ENCODE measurements around the gene SIRPB1.

SIRPB1 gene

DNA sequence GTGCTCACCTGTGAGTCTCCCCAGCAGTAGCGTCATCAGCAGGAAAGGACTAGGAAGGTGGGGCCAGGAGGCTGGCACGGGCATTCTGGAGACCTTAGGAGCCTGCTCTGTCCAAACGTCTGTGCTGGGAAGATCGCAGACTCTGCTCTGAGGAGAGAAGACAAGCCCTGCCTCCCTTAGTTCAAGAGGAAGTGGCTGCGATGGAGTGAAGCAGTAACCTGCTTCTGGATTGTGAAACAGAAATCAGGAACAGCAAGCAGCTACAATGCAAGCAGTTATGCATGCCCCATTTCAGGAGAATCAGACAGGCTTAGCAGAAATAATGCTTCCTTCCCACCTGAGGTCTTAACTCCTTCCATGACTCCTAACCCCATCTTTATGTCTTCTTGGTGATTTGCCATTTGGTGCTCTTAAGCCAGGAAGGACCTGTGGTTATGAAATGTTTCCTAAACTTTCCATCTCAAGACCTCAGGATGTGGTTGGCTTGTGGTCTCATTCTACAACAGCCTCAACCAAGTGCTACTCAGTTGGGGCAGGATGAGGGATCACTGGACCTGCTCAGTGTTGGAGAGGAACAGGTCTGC is at the start of gene SIRPB1:
TSS of gene SIRPB1 (minus strand) at position 149 of the 584 bp plus-strand sequence. CDS start at position 84, 65 bp downstream.
- Histone ChIP-seq H3K4me3 (peak within 1 kb of the TSS in 2 of 7 experiments; percentile 0 to 4), H3K27ac (peak within 1 kb of the TSS in 4 of 21 experiments; percentile 7 to 79 (median 42))

DNA sequence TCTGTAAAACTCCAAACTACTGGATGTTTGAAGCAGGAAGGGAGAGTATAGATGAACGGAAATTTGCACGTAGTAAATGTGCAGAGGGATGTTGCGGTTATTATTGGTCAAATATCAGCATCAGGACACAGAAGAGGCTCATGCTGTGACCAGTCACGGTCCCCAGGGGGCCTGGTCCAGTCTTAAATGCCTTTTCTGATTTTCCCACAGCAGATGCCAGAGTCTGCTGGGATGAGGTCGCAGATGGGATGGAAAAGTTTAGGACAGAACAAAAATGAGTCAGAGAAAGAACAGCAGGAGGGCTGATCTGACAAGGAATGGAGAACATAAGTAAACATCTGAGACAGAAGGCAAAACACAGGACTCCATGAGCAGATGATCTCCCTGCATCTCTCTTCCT is 49.5 kb upstream of the SIRPB1 start:
- Histone ChIP-seq H3K27ac (peak overlapping the region in 6 of 21 experiments; percentile 2 to 74 (median 36)), H3K4me3 (no peak overlapping the region)

DNA sequence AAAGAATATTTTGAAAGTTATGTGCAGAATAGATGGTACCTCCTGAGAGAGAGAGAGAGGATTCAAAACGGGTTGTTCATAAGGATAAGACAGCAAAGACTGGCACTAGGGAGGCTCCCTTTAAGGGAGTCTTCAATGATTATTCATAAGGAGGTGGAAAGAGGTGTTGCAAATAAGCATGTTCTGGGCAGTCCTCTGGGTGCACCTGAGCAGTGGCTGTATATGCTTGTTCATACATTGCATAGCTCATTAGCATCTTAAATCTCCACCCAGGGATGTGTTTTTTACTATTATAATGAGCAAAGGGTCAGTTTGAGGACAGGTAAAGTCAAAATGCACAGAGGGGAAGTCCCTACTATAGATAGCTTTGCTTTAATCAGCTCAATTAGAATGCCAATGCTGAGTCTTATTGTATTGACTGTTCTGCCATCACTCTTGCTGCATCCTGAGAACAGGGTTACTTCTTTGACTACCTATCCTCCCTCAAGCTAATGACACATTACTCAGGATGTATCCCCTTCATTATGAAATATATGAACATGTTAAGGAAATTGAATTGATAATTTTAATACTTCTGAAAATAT is 47.8 kb upstream of the SIRPB1 start:
- Histone ChIP-seq H3K27ac (peak overlapping the region in 2 of 21 experiments; percentile 24 to 88), H3K4me3 (no peak overlapping the region)

DNA sequence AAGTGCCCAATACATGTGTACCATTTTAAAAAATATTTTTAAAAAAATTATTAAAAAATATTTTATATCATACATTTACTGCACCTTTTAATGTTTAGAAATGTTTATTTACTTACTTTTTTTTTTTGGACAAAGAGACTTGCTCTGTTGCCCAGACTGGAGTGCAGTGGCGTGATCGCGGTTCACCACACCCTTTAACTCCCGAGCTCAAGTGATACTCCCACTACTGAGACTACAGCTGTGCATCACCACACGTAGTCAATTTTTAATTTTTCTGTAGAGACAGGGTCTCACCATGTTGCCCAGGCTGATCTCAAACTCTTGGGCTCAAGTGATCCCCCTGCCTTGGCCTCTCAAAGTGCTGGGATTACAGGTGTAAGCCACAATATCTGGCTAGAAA is 47.0 kb upstream of the SIRPB1 start:
- H3K4me3 ChIP-seq, result no peak overlapping the region
- peak overlapping the region in 3 of 21 experiments; percentile 9 to 88 (median 24) for H3K27ac ChIP-seq

DNA sequence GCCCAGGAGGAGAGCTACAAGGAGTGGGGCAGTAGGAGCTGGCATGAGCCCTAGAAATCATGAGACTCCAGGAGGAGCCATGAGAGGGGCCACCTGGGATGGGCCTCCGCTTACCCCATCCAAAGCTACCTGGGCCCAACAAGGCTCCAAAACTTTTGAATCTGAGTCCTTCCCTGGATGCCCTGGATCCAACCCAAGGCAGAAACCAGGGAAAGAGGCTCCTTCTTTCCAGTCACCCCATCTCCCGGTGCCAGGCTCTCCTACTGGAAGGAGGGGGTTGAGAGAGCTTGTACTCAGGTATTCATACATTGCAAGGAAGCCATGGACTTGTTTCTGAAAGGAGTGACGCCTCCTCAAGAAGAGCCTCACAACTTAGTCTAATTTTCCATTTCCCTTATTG is 45.5 kb upstream of the SIRPB1 start:
- Histone ChIP-seq H3K27ac (peak overlapping the region in 12 of 21 experiments; percentile 5 to 88 (median 64)), H3K4me3 (no peak overlapping the region)

DNA sequence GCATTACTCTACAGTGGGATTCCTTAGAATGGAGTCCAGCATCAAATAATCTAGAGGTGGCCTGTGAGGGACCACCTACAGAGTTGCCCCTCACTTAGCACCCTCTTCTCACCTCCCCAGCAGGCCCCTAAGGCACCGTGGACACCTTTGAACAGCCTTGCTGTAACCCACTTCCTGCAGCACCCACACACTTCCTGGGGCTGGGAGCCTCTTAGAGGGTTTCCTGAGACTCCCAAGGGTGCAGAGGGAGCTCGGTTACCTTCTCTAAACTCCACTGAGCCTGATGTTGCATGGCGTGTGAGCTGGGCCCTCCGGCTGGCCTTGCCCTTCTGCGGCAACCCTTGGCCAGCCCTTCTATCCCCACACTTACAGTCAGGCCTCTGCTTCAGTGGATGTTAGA is 45.1 kb upstream of the SIRPB1 start:
- Histone ChIP-seq H3K4me3 (no peak overlapping the region), H3K27ac (peak overlapping the region in 12 of 21 experiments; percentile 5 to 88 (median 64))

DNA sequence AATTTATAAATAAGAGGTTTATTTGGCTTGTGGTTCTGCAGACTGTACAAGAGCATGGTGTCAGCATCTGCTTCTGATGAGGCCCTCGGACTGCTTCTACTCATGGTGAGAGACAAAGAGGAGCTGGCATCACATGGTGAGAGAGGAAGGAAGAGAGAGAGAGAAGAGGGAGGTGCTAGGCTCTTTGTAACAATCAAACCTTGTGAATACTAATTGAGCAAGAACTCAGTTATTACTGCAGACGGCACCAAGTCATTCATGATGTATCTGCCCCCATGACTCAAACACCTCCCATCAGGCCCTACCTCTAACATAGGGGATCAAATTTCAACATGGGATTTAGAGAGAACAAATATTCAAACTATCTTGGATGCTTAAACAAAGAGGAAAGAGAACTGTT is 44.1 kb upstream of the SIRPB1 start:
- peak overlapping the region in 5 of 21 experiments; percentile 62 to 88 (median 79) for H3K27ac ChIP-seq
- H3K4me3 ChIP-seq, result no peak overlapping the region

DNA sequence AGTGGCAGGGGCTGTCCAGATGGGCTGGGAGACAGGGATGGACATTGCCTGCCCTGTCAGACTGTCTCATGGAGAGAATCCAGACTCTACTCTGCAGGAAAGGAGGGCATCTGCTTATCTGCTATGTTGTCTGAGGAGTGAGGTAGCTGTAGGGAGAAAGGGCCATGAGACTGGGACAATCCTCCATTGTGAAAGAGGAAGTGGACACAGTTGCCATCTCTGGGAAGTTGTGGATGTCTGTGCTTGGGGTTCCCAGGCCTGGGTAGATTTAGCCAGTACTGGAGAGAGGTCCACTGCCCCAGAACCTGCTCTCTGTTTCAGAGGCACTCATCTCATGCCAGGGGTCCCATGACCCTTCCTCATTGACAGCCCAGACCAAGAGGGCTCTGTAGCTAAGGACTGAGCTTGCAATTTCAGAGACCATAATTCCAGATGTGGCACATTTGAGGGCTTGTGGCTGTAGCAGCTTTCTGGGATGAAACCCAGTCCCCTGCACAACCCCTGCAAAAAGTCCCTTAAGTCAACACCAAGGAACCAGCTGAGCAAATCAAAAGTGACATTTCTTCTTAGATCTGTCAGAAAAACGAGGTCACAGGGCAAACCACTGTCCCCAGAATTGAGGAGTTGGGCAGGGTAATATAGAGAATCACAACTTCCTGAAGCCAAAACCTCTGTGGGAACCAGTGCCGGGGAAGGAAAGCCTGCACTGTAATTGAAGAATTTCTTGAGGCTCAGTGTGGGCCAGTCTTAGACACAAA is 41.9 kb upstream of the SIRPB1 start:
- Histone ChIP-seq H3K27ac (peak overlapping the region in 6 of 21 experiments; percentile 12 to 67 (median 42)), H3K4me3 (no peak overlapping the region)

DNA sequence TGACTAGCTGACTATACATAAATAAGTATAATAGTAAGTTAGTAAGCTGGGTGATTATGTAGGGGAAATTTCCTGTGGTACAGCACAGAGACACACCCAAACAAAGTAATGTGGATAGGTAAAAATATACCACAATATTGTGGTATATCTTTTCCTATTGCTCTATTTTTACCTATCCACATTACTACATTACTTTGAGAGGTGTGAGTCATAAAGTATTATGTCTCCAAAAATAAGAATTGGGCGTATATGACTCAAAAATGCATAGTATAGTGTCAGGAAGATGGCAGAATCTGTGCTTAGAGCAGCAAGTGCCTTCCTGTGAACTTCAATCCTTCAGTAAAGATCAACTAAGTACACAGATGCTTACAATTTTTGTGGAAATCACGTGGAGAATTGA is 40.4 kb upstream of the SIRPB1 start:
- H3K4me3 ChIP-seq, result no peak overlapping the region
- peak overlapping the region in 1 of 21 experiments; percentile 64 for H3K27ac ChIP-seq

DNA sequence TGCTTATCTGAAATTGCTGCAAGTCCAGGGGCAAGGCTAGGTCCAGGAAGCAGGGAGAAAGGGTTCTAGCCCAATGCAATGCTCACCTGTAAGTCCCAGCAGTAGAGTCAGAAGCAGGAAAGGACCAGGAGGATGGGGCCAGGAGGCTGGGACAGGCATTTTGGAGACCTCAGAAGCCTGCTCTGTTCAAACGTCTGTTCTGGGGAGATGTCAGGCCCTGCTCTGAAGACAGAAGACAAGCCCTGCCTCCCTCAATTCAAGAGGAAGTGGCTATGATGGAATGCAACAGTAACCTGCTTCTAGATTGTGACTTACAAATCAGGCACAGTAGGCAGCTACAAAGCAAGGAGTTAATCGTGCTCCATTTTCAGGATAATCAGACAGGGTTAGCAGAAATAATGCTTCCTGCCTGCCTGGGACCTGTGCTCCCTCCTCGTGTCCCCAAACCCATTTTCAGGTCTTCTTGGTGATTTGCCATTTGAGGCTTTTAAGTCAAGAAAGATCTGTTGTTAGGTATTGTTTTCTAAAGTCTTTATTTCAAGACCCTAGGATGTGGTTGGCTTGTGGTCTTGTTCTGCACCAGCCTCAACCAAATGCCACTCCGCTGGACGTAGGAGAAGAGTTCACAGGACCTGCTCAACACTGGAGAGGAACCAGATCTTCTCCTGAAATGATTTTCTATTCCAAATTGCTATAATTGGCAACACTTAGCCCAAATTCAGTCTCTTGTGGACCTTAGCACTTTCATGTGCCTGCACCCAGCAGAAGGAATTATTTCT is 37.9 kb upstream of the SIRPB1 start, which contains the start of gene SIRPG:
TSS of gene SIRPG (minus strand) at position 224 of the 779 bp plus-strand sequence. CDS start at position 159, 65 bp downstream.
- H3K4me3 ChIP-seq, result peak within 1 kb of the TSS in 2 of 7 experiments; percentile 6 to 21
- H3K27ac ChIP-seq, result peak within 1 kb of the TSS in 11 of 21 experiments; percentile 3 to 89 (median 65)

DNA sequence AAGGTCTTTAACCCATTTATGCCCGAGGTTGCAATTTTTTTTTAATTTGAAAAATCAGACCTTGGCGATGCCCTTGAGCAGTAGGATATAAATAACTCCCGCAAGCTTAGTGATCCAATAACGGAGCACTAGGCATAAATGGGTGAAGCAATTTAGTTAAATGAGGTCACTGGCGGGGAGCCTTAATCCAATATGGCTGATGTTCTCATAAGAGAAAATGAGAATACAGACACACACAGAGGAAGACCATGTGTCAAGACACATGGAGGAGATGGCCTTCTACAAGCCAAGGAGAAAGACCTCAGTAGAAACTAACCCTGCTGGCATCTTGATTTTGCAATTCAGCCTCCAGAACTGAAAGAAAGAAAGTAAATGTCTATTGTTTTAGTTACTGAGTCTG is 37.0 kb upstream of the SIRPB1 start:
- H3K4me3 ChIP-seq, result peak overlapping the region in 2 of 7 experiments; percentile 6 to 21
- H3K27ac ChIP-seq, result peak overlapping the region in 9 of 21 experiments; percentile 3 to 89 (median 65)

DNA sequence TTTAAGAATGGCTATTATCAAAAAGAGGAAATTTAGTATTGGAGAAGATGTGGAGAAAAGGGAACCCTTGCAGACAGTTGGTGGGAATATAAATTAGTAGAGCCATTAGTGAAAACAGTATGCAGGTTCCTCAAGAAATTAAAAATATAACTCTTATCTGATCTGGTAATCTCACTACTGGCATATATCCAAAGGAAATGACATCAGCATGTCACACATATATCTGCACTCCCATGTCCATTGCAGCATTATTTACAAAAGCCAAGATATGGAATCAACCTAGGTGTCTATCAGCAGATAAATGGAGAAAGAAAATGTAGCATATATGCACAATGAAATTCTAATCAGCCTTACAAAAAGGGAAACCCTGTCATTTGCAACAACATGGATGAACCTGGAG is 35.2 kb upstream of the SIRPB1 start:
- H3K4me3 ChIP-seq, result peak overlapping the region in 2 of 7 experiments; percentile 1 to 13

DNA sequence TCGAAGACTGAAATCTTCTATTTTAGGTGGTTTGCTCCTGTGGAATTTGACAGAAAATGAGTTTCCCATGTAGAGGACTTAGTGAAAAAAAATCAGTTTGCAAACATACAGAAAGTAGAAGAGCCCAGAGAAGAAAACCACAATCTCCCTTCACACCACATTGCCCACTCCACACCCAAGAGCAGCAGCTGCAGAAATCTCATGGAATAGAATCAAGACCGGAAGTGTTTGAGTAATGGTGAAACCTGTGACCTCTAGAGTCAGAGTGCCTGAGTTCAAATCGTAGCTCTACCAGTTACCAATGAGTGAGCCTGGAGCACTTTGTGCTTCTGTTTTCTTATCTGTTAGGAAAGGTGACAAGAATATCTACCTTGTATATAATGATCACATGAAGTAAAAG is 33.2 kb upstream of the SIRPB1 start:
- Histone ChIP-seq H3K27ac (no peak overlapping the region), H3K4me3 (no peak overlapping the region)

More for the DNA sequence above, 35.2 kb upstream of the SIRPB1 start:
- peak overlapping the region in 3 of 21 experiments; percentile 14 to 89 (median 23) for H3K27ac ChIP-seq

DNA sequence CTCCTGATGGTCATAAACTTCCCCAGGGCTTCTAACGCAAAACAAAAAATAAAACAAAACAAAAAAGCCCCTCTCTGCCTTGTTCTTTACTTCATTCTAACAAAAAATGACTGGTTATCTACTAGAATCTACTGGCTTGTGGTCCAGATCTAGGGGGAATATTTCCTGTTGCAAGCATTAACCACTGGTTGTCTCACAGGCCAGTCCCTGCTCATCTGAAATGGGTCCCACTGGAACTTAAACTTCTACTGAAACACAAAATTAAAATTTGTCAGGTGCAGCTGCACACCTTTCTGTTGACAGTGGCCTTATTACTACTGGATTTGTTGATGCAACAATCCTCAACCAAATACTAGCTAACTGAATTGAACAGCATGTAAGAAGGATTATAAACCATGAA is 32.3 kb upstream of the SIRPB1 start:
- Histone ChIP-seq H3K27ac (peak overlapping the region in 2 of 21 experiments; percentile 8 to 20), H3K4me3 (no peak overlapping the region)

DNA sequence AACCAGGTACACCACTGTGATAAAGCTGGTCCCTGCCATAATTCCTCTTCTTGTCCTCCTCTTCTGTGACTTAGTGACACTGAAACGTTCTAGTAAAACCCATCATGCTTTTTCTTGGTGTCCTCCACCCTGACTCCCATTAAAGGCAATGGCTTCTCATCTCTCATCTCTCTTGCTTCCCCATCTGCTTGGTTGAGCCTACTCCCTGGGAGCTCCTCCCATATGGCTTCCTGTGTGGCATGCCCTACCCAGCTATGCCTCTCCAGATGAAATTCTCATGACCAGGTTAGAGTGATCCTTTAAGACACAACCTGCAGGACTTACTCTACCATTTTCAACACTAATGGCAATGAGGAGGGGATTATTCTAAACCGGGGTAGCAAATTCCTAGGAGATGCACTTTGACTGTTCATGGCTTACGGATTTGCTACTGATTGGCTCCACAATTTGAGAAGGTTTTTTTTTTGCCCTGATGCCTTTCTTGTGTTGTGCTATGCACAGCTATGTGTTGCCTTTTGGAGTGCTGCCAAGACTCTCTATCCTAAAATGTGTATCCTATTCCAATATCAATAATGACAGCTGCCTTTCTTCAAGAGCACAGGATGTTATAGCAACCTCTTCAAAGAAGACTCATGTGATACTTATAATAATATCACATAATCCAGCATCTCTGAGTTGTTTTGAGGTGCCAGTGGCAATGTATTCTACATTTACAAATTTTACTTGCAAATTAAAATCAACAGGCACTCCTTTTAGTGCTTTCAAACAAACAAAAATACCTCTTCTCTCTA is 31.7 kb upstream of the SIRPB1 start:
- no peak overlapping the region for H3K4me3 ChIP-seq
- H3K27ac ChIP-seq, result peak overlapping the region in 2 of 21 experiments; percentile 8 to 20

DNA sequence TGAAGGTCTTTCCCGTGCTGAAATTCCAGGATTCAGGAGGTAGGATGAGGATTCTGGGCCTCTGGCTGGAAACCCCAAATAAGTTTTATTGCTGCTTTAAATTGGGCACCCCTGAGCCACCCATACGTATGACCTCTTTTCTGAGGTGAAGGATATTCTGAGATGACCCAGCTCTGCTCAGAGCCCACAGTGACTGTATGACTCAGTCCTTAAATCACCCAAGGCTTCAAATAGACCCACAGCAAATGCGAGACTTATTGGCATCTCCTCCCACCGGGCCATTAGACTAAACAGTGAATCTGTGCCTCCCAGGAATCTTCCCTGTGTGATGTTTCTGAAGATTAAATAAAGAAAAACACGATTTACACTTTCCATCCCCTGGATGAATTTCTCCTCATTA is 28.3 kb upstream of the SIRPB1 start:
- Histone ChIP-seq H3K27ac (no peak overlapping the region), H3K4me3 (no peak overlapping the region)

DNA sequence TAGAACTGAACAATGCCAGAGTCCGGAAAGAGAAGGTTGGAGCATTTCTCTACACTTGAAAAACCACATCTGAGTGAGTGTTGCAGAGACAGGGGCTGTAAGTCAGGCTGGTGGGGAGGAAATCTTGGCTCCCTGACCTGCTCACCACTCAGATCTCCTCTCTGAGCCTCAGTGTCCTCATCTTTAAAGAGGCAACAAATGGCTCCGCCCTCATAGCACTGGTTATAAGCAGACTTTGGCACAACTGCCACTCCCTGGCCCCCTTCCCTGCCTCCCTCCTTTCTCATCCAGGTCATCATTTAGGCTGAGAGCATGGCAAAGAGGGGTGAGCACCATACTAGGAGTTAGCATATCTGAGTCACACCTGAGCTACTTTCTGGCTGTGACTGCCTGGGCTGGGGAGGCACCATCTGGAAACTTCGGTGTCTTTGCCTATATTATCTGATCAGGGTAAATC is 27.2 kb upstream of the SIRPB1 start:
- H3K4me3 ChIP-seq, result no peak overlapping the region
- no peak overlapping the region for H3K27ac ChIP-seq

DNA sequence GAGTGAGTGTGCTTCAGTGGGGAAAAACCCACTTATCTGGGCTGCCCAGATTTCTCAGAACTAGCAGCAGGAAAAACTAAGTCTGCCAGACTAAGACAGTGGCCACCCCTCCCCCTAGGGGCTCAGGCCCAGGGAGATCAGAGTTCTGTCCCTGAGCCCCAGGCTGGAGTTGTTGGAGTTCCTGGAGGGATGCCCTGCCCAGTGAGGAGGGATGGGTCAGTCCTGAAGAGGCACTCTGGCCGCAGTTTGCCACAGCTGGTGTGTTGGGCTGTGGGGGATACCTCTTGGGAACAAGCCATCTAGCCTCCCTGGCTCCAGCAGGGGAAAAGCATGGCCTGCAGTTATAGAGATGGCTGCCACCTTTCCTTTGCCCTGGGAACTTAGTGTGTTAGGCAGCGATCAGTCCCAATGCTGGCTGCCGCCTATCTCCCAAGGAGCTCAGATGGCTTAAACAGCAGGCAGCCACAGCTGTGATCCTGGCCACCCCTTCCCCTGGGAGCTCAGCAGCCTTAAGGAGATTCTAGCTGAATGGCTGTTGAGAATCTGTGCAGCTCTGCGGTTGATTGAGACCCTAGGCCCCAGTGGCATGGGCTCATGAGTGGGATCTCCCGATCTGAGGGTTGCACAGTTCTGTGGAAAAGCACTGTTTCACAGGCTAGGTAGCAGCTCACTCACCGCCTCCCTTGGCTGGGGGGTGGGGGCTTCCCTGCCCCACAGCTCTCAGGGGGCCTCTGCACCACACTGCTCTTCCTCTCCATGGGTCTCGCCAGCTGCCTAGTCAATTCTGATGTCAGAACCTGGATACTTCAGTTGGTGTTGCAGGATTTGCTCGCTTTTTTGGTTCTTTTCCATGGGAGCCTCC is 24.5 kb upstream of the SIRPB1 start:
- Histone ChIP-seq H3K4me3 (no peak overlapping the region), H3K27ac (no peak overlapping the region)
